T-helper 2 cell (primary cell): ENCODE measurements around the gene RALY.
A peak's percentile ranks its signal among the peaks of the same experiment; 100 is the strongest.

ENCODE experiments used
- DNase-seq, 5 experiments: peaks; one replicate each; pipeline versions ENCODE4 v3.0.0 to v3.0.0-alpha.2; 2012 to 2022
- total RNA-seq, 2 donors: gene quantifications; one replicate each; lab custom pipeline; 2026; lab: John Stamatoyannopoulos, UW

The RALY gene
- total RNA-seq = 143 to 144 reads per million in 2 donors

- DNase-seq = peak; percentile 91 to 96 (median 93)
These were observed at the start of gene RALY for GRCh38 chr20:33993576-33994221. RALY (plus strand) TSS chr20:33993911; CDS start chr20:34072075, 78,164 bp downstream.

DNA sequence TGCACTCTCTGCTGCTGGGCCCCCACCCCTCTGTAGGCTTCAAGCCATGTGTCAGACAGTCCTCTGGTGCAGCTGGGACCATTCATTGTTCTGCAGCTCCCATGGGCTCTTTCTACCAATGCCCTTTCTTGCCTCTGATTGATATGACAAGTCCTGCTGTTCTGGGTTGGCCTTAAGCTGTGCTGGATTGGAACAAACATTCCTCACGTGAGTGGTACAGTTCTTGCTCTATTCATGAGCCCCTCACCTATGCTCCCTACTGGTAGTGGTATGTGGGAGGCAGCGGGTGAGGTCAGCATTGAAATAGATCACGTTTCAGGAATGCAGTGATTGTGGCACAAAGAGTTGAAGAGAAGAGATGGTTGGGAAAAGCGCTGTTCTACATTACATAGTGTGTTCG, 48.8 kb upstream of the RALY start:
- no peak for DNase-seq

DNA sequence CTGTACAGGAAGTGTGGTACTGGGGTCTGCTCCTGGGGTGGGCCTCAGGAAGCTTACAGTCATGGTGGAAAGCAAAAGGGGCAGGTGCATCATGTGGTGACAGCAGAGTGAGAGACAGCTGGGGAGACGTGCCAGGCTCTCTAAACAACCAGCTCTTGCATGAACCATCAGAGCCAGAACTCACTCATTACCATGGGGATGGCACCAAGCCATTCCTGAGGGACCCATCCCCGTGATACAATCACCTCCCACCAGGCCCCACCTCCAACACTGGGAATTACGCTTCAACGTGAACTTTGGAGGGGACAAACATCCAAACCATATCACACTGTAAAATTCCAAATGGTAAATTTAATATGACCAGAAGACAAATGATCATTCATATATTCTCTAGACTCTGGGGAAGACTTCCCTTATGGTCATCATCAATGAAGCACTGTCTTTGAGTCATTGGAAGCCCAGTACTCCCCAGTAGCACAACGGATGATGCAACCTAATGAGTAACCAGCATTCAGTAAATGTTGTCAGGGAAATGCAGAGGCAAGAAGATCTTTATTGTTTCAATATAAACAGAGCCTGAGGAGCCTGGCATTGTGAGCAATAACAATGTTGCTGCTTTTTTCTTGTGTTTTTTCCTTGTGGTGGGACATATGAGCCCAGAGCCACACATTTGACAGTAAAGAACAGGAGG, 48.2 kb upstream of the RALY start:
- DNase-seq = no peak

DNA sequence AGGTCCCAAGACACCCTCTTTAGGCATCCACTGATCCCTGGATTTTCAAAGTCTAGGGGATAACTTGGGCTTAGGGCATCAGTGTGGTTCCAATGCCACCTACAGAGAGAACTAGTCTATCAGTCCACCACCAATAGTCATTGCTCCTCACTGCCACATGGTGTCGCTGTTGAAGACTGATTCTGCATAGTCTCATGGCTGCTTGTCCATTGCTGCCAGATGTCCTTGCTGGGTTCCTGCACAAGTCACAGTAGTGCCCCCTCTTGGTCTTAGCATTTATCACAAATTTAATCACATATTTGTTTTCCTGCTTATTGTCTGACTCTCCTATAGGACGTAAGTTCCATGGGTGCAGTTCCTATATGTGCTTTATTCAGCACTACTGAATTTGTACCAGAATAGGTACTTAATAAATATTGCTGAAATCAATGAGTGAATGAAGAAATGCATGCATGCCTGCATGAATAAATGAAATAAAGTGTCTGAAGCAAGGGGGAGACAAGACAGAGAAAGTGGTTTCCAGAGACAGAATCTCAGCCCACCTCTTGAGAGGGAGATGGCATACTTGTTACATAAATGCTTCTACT, 45.9 kb upstream of the RALY start:
- DNase-seq = peak in 3 of 5 experiments; percentile 7 to 69 (median 8)

GRCh38 chr20:33948480-33948879, 45.2 kb upstream of the RALY start:
- no peak for DNase-seq

GRCh38 chr20:33951171-33951570, 42.5 kb upstream of the RALY start:
- no peak for DNase-seq

- DNase-seq = no peak
These were observed 39.2 kb upstream of the RALY start for GRCh38 chr20:33954504-33954903.

DNA sequence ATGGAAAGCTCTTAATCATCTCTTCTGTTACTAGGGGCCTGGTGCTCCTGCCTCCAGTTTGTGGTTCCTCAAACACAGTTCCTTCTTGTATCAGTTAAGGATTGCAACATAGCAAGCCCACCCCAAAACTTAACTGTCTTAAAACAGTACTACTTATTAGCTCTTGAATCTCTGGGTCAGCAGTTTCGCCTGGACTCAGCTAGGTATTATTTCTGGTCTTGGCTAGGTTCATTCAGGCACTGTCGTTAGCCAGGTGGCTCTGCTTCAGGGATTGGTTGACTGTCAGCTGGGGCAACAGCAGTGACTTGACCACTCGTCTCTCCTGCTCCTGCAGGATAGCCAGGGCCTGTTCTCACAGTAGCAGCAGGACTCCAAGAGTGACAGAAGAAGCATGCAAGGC, 30.0 kb upstream of the RALY start:
- DNase-seq = no peak

GRCh38 chr20:33964441-33964840, 29.3 kb upstream of the RALY start:
- no peak for DNase-seq

DNA sequence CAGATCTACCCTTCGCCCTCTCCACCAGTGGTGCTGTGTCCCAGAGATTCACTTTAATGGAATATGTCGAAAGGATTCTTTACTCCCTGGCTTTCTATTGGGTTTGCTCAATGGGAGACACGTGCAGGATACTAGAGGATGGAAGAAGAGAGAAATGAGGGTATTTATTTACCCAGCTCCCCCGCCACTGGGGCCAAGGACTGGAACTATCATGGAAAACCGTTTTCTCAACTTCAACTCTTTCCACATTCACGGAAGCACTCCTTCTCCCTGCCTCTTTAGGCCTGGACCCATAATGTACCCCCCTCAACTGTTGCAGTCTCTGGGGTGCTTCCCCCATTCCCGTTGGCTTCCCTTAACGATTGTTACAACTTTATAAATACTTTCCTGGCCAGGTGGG, 26.6 kb upstream of the RALY start:
- no peak for DNase-seq

DNA sequence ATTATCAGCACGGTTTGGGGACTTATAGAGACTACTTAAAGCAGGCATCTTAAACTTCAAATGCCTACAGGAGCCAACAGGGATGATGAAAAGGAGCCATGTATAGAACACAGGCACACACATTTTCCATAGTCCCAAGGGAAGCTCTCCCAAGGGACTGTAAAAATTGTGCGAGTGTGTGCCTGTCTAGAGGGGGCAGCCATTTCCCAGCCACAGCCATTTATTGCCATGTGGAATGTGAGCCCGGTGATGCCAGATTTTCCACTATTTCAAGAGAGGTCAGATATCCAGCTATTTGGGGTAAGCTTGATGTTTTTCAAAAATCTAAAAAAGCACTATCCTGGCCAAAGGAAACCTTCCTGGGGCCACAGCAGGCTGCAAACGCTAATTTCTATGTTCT, 24.1 kb upstream of the RALY start:
- no peak for DNase-seq

DNA sequence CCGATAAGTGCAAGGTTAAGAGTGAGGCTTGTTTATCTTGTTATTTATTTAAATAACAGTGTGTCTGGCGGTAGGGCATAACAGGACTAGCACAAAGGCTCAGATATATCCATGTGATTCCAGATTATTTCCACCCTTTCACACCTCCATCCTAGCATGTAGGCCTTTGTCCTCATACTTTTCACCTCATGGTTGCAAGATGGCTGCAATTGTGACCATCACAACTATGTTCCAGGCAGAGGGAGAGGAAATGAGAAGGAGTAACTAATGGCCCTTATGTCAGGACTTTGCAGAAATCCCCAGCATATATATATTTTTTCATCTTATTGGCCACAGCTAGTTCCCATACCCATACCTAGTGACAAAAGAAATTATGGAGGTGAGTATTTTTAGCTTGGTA, 23.5 kb upstream of the RALY start:
- no peak for DNase-seq

DNA sequence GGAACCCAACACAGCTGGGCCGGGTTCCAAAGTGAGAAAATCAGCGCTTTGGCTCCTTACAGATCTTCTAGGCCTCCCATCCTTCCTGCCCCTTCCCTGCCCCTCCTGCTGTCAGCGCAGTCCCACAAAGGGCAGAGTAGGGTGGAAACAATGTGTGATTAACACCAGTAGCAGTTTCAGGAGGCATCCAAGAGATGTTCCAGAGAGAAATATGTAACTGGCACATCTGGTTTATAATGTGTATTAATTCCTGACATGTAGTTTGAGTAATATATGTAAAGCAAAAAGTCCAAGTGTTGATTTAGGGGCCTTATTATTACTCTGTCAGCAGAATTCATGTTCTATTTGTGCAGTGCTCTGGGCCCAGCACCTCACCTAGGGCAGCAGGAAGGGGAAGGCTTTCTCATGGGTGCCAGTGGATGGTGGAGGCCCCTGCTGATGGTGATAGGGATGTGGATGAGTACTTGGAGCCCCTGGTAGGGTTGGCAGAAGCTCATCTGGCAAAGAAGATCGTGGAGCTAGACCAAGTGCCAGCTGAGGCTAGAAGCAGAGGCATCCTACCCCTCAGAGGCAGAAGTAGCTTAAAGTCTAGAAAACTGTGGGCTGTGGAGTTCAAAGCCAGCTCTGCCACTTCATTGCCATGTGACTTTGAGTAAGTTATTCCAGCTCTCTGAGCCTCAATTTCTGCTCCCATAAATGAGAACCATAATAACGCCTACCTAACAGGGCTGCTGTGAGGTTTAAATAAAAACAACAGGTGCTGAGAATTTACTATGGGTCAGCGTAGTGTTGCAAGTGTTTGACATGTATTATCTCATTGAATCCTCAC, 22.4 kb upstream of the RALY start:
- no peak for DNase-seq

- DNase-seq = no peak
These were observed 16.8 kb upstream of the RALY start for GRCh38 chr20:33976959-33977358.

DNA sequence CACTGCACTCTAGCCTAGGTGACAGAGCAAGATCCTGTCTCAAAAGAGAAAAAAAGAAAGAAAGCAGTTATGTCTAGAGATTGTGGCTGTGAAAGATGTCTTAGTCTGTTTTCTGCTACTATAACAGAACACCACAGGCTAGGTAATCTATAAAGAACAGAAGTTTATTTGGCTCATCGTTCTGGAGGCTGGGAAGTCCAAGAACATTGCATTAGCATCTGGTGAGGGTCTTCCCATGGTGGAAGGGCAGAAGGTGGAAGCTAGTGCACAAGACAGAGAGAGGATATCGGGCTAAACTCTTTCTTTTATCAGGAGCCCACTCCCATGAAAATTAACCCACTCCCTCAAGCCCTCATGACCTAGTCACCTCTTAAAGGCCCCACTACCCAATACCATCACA, 16.2 kb upstream of the RALY start:
- DNase-seq = no peak

- DNase-seq = no peak
These were observed 14.6 kb upstream of the RALY start for GRCh38 chr20:33979094-33979493.

DNA sequence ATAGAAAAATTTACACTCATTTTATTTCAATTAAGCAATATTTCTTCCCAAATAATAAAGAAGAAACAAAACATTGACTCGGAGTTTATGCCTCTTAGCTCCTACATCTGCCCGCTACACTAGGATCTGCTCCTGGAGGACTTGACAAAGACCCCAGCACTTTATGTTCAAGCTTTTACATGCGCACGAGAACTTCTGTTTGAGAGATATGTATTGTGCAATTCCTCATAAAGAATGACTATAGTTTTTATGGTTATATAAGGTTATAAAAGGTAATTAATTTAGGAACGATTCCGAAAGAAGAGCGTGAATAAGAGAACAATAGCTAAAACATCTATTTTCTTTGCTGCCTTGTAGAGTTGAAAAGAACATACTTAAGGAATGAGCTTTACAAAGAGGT, 12.4 kb upstream of the RALY start:
- DNase-seq = no peak

GRCh38 chr20:33981964-33982363, 11.7 kb upstream of the RALY start:
- DNase-seq = no peak

GRCh38 chr20:33983371-33983770, 10.3 kb upstream of the RALY start:
- DNase-seq = no peak

DNA sequence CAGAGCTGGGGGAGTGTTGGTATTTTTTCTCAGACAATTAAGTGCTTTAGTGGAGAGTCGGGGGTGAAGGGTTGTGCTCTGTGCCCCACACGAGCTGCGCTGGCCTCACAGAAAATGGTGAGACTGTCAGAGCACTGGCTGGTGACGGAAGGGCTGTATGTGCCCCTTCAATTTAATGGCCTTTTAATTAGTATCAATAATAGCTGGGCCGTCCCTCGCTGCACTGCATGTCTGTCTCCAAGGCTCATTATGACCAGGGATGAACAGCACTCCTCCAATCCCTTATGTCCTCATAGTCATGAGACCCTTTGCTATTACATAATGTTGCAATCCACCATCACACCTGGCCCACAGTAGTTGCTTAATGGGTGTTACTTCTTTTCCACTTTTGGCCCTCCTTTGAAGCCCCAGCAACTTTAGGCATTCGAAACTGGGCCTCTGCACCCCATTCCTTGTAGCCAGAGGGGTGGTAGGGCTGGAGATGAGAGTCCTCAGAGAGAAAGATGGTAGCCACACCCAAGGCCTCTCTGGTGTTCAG, 9.5 kb upstream of the RALY start:
- no peak for DNase-seq

- DNase-seq = no peak
These were observed 8.4 kb upstream of the RALY start for GRCh38 chr20:33985280-33985679.

DNA sequence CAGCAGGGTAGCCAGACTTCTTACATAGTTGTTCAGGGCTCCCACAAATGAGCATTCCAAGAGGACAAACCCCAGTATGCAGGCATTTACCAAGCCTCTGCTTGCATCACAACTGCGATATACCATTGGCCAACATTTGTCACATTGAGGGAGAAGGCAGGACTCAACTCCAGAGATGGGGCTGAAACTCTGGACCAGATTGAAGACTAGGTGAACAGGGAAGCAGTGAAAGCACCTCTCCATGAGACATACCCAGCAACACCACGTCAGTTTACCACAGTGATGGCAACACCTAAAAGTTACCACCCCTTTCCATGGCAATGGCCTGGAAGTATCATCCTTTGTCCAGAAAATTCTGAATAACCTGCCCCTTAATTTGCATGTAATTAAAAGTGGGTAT, 7.9 kb upstream of the RALY start:
- no peak for DNase-seq
